HG02840 (cell line): ENCODE results near the gene GRIK1.

Source experiments
- ATAC-seq: cut with Tn5 transposase; IDR thresholded peaks from one replicate; pipeline ENCODE4 v1.9.1; 2021; ENCODE audit warnings: mild to moderate bottlenecking, moderate library complexity, moderate number of reproducible peaks; ENCODE audit not compliant: unreplicated experiment, low FRiP score

The GRIK1 gene

GRCh38 chr21:29834617-29835016 is 105.2 kb downstream of the GRIK1 start:
- no peak for ATAC-seq

DNA sequence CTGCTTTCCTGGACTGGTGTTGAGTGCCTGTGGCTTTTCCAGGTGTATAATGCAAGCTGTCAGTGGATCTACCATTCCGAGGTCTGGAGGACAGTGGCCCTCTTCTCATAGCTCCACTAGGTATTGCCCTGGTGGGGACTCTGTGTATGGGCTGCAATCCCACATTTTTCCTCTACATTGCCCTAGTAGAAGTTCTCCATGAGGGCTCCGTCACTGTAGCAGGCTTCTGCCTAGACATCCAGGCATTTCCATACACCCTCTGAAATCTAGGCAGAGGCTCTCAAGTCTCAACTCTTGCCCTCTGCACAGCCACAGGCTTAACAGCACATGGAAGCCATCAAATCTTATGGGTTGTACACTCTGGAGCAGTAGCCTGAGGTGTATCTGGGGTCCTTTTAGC is 107.6 kb downstream of the GRIK1 start:
- no peak for ATAC-seq

GRCh38 chr21:29829564-29830275 is 110.1 kb downstream of the GRIK1 start:
- ATAC-seq = no peak

DNA sequence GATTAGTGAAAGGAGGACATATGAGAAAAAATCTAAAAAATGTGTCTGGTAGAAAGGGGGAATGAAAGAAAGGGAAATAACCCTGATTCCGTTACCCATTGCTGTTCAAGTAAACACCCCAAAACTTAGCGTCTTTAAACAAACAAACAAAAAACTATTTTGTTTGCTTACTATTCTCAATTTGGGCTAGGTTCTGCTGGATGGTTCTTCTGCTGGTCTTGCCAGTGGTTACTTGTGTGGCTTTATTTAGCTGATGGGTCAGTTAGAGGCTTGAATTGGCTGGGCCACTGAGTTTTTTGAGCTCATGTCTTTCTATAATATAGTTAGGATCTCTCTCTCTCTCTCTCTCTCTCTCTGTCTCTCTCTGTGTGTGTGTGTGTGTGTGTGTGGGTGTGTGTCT is 112.1 kb downstream of the GRIK1 start:
- no peak for ATAC-seq

- ATAC-seq = no peak
Measured at GRCh38 chr21:29827236-29827635, 112.6 kb downstream of the GRIK1 start.

DNA sequence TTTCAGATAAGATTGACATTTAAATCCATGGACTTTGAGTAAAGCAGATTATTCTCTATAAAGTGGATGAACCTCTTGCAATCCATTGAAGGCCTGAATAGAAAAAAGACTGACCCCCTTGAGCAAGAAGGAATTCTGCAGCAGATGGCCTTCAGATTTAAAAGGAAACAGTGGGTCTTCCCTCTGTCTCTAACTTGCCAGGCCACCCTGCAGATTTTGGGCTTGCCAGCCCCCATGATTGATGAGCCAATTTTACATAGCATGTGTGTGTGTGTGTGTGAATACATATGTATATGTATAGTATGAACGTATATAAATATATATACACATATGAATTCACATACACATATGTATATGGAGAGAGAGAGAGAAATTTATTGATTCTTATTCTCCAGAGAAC is 113.4 kb downstream of the GRIK1 start:
- ATAC-seq = no peak

DNA sequence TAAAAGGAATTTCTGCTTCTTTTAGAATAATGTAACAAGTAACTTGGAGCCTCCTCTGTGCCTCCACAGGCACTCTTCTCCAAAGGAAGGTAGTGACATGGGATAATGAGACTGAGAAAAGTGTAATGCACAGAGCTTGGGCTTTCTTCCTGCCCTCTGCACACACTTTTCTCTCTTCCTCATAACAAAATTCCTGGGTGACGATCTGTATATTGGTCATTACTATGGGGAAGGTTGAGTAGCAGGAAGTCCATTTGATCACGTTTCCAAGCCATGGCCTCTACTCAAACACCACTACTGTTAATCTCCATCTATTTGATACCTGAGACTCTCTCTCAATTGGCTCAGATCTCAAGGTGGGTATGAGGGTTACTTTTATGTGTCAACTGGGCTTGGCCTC is 113.9 kb downstream of the GRIK1 start:
- ATAC-seq = no peak

GRCh38 chr21:29825345-29825744 is 114.5 kb downstream of the GRIK1 start:
- no peak for ATAC-seq

GRCh38 chr21:29822064-29822463 is 117.7 kb downstream of the GRIK1 start:
- no peak for ATAC-seq

- ATAC-seq = no peak
Measured at GRCh38 chr21:29821230-29821629, 118.6 kb downstream of the GRIK1 start.

DNA sequence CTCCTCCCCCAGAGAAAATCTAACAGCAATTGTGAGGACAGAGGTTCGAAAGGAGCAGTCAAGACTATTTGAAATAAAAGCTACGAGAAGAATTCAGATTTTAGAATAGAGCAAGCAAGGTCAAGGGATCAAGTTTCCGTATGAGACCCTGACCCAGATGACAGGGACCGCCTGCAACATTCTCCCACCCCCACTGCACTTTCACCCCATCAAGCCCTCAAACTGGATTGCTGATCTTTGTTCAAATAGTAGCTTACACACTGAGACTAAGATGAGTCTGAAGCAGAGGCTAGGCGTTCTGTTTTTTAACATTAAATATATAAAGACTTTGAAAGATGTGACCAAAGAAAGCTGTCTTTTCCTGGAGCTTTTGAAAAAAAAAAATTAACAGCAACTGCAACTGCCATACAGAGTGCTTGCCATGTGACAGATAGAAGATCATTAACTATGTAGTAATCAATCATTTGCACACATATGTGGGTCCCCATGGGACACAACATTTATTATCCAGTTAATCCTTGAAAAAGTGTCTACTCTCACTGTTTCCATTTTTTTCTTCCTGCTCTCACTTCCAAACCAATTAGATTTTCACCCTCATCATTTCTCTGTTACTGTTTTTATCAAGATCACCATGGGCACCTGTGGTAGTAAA is 120.0 kb downstream of the GRIK1 start:
- no peak for ATAC-seq

GRCh38 chr21:29818383-29818921 is 121.3 kb downstream of the GRIK1 start:
- ATAC-seq = no peak

DNA sequence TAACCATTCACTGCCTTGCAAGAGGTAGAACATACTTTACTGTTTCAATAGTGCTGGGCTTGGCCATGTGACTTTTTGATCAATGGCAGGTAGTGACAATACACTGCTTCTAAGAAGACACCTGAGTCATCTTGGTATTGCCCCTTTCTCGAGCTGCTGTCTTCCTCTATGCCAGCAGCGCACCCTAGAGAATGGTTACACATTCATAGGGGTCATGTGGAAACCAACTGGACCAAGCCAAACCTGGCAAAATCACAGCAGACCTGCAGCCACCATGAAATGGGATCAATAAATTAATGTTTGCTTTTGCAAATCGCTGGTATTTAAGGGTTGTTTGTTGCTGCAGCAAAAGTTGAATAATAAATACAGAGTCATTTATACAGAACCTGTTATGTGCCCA is 122.3 kb downstream of the GRIK1 start:
- ATAC-seq = no peak

- ATAC-seq = no peak
Measured at GRCh38 chr21:29812947-29813346, 126.8 kb downstream of the GRIK1 start.

DNA sequence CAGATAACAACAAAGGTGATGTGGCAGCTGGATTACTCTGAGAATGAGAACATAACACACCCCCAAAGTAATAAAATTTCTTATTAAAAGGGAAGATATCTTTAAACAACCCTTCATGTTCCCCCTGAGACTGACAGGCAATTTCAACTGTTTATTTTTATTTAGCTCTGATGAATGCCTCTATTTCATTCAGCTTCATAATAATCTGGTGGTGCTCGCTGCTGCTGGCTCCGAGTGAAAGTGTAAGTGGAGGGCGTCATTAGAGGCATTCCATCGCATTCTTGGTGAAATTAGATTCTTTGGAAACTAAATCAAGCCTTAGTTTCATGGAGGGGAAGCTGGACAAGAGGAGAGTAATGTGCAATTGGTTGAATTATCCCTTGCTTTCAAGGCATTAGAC is 128.9 kb downstream of the GRIK1 start:
- no peak for ATAC-seq

GRCh38 chr21:29808153-29808552 is 131.6 kb downstream of the GRIK1 start:
- no peak for ATAC-seq

DNA sequence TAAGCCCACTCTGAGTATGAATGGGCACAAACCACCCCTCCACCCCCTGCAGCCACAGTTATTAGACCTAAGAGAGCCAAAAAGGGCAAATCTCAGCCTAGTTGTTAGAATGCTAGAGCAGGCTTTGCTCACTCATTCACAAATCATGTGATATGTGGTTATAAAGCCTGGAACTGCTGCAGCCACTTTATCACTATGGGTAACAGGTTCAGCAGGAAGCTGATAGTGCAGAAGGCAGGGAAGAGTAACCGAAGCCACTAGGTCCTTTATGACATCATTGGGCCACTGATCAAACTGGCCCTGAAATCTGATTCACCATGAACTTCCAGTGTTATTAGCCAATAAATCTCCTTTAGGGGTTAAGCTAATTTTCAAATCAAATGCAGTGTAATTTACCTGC is 134.7 kb downstream of the GRIK1 start:
- no peak for ATAC-seq

DNA sequence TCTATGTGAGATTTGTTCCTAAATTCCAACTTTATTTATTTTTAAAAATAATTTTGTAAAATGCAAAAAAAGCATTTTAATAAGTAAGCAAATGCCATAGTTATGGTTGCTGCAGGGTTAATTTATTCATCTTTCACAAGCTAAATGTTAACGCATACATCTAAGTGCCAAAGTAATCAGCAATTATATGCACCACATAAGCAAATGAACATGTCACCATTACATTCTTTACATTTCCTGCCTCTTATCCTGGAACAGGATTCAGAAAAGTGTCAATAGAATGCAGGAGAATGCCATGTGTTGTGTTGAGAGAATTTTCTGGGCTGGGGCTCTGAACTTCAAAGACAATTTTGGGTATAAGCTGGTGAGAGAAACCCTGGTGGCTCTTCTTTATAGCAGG is 136.6 kb downstream of the GRIK1 start:
- ATAC-seq = no peak

GRCh38 chr21:29801122-29801521 is 138.7 kb downstream of the GRIK1 start:
- ATAC-seq = no peak

- no peak for ATAC-seq
Measured at GRCh38 chr21:29800056-29800455, 139.7 kb downstream of the GRIK1 start.

GRCh38 chr21:29798840-29799239 is 141.0 kb downstream of the GRIK1 start:
- ATAC-seq = no peak

DNA sequence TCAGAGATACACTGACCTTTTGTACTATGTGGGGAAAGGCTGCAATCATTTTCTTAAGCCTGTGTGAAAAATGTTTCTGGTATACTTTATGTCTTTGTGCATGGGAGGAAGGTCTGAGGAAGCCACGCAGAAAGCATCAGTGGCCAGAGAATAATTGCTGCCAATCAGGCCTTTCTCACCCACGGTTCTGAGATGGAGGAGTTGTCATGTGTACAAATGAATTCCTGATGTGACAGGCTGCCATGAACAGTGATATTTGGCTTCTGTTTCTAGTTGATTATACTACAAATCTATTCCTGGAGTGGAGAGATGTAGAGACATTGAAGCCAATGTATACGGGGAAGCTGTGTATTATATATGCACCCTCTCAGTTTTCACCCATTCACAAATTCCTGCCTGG is 142.6 kb downstream of the GRIK1 start:
- ATAC-seq = no peak
